VCaP (cell line): Measurements from ENCODE around the gene CNTN4.

Source experiments
- H3K27ac ChIP-seq: fragments of 450-650 bp; 2 replicates; pipeline ENCODE4 v1.5.1; 2017
- CTCF ChIP-seq: fragments of 450-650 bp; conservative IDR thresholded peaks from 2 replicates; pipeline ENCODE4 v1.5.1; 2017; ENCODE audit warnings: mild to moderate bottlenecking, moderate library complexity

CNTN4 gene

GRCh38 chr3:2931265-2931664 is 832.6 kb downstream of the CNTN4 start:
- no peak for TF ChIP-seq CTCF
- no peak overlapping the region for H3K27ac ChIP-seq

- TF ChIP-seq CTCF = no peak
- H3K27ac ChIP-seq = no peak overlapping the region
Measured at GRCh38 chr3:2934541-2934940, 835.9 kb downstream of the CNTN4 start.

GRCh38 chr3:2937055-2937454 is 838.4 kb downstream of the CNTN4 start:
- no peak for TF ChIP-seq CTCF
- H3K27ac ChIP-seq = peak overlapping the region; percentile 62

GRCh38 chr3:2937592-2937991 is 838.9 kb downstream of the CNTN4 start:
- H3K27ac ChIP-seq = peak overlapping the region; percentile 62
- no peak for TF ChIP-seq CTCF

- TF ChIP-seq CTCF = no peak
- H3K27ac ChIP-seq = peak overlapping the region; percentile 62; the same call in 1 of the 2 replicates
Measured at GRCh38 chr3:2938711-2939110, 840.0 kb downstream of the CNTN4 start.

GRCh38 chr3:2940062-2940461 is 841.4 kb downstream of the CNTN4 start:
- H3K27ac ChIP-seq = no peak overlapping the region
- no peak for TF ChIP-seq CTCF

GRCh38 chr3:2944628-2945027 is 846.0 kb downstream of the CNTN4 start:
- no peak overlapping the region for H3K27ac ChIP-seq

More at GRCh38 chr3:2944628-2945027, 846.0 kb downstream of the CNTN4 start:
- TF ChIP-seq CTCF = no peak
